ENCODE data around the gene KCTD10. TPM values are rescaled to one million over a fixed set of nuclear protein-coding genes. Genes with fewer than 3 reads are reported as not detected.

KCTD10 gene
- total RNA-seq, 1 experiment from 2014 or later = 28.6 TPM

DNA sequence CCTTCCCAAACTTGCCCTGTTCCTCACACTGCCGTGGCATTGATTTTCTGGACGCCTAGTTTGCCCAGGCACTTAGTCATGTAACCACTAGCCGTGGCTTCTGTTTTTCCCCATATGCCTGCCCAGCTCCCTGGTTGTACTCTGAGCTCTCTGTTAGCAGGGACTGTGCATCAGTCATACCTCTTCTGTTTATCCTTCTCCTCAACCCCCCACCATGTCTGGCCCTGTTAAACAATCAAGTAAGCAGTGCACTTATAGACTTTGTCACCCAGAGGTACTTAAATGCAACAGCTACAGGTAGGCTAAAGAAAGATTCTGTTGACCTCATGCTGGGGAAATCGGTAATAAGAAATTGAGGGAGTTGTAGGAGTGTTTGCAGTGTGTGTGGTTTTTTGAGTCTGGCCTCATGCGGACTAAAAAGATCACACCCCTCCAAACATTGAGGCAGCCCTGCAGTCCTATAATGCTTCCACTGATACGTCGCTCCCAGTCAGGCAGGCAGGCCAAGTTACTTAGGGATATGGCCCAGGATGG, 17.3 kb upstream of the KCTD10 start:
- DNase-seq (ENCODE audit: low read depth) = no peak

DNA sequence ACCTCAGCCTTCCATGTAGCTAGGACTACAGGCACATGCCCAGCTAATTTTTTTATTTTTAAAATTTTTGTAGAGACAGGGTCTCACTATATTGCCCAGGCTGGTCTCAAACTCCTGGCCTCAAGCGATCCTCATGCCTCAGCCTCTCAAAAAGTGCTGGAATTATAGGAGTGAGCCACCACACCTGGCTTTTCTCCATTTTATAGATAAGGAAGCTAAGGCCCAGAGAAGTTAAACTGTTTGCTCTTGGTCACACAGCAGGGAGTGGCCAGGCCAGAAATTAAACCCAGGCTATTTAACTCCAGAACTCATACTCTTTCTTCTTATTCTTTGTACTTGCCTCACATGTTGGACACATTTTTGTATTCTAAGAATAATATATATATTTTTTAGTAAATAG, 16.8 kb upstream of the KCTD10 start:
- no peak for DNase-seq (ENCODE audit: low read depth)

DNA sequence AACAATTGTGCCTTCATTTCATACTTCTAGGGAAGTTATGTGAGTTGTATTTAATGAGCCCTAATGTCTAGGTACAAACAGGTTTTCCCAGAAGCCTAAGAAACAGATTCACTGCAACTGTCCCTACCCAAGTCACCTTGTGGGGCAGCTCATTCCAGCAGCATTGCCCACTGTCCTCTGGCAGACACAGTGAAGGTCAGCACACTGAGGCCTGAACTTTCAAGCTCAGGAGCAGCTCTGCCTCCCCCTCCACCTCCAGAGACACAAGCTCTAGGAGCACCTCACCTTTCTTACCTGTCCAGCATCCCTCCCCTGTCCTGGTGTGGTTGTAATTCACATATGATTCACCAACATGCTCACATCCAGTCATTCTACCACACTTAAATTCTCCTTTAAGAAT, 16.0 kb upstream of the KCTD10 start:
- DNase-seq (ENCODE audit: low read depth) = no peak

DNA sequence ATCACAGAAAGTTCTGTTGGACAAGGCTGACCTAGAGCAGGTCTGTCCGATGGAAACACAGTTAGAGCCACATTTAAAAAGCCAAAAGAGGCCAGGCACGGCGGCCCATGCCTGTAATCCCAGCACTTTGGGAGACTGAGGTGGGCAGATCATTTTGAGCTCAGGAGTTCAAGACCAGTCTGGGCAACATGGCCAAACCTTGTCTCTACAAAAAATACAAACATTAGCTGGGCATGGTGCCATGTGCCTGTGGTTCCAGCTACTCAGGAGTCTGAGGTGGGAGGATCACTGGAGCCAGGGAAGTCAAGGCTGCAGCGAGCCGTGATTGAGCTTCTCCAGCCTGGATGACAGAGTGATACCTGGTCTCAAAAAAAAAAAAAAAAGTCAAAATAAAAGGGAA, 15.3 kb upstream of the KCTD10 start:
- DNase-seq (ENCODE audit: low read depth) = peak; percentile 3

DNA sequence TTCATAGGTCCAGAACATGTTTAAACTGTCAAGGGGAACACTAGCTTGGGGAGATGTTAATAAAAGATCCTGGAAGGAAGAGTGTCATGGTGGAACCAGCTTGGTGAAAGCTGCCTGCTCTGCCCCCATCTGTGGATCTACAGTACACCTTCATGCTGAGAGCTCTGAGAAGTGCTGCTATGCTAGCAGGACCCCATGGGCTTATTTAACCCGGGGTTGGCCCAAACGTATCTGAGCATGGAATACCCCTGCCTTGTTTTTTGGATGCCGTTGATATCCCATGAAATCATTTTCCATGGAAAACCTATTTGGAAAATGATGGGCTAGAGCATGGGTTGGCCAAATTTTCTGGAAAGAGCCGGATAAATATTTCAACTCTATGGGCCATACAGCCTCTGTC, 14.6 kb upstream of the KCTD10 start:
- no peak for DNase-seq (ENCODE audit: low read depth)

DNA sequence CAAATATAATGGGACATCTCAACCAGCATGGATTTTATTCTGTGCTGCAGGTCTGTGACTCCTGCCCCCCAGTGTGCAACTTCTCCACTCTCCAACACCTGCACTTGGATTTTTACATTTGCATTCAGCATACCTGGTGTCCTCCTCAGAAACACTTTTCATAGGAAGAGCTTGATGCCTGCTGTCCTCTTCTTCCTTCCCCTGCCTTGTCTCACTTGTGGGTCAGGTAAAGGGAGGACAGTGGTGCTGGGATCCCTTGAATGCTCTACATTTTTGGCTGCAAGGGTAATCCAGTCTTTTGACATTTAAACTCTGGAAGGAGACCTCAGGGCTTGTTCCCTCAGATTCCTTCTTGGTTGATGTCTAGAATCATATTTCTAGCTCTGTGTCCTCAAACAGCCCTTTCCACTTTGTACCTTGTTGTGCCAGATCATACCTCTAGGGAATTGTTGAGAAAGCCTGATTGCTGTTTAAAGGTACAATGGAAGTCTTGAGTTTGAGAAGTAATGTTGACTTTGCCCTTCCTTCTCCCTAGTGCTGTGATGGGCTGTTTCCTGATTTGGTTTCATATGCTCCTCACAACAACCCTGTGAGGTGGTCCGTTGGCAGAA, 13.0 kb upstream of the KCTD10 start:
- DNase-seq (ENCODE audit: low read depth) = no peak

DNA sequence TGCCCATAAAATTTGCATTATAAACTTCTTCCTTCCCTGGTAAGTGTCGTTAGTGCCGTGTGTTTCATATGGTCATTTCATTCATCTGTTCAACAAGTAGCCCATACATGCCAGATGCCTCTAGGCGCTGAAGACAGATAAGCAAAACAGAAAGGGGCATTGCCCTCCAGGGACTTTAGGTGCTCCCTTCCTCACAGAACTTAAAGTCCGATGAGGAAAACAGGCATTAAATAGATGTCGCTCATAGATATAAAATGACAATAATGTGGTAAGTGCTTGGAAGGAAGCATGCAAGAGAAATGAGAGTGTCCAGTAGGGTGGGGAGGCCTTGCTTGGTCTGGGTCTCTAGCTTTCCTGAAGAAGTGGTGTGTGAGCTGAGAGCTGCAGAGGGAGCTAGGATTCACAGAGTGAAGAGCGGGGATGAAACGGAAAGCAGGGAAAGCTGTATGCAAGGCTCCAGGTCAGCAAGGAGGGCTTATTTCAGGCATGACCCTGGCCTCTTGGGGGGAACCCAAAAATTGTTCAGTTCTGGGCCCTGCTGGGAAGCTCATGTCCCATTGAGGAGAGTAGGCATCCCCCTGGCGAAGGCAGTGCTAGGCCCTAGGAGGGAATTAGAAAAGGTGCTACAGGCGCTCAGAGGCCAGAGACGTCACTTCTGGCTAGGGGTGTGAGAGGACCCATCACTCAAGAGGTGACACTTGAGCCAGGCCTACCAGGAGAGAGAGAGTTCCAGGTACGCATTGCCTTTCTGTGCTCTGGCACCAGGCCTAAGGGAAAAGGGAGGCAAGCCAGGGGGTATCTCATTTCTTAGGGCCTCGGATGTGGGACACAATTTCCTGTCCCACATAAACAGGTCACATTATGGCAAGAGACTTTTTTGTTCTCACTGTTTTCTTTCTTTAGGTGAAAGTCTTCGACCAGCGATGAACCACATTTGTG, 12.2 kb upstream of the KCTD10 start:
- no peak for DNase-seq (ENCODE audit: low read depth)

DNA sequence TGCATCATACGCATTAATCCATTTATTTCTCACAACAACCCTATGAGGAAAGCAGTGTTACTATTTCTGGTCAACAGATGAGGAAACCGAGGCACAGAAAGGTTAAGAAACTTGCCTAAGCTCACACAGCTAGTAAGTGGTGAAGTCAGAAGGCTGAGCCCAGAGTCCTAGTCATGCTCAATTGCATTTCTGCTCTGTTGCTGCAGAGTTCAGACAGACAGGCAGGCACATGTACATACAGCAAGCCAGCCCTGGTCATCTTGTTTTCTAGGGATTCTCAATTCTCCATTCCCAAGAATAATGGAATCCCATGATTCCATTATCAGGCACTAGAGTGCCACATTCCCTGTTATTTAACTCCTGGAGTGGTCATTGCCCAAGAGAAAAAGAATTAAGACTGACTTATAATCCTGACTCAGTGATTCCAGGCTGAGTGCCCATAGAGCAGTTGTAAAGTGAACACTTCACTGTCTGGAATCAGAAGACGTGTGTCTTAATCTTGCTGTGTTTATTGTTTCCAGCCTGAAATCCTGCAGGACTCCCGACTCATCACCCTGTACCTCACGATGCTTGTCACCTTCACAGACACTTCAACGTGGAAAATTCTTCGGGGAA, 11.1 kb upstream of the KCTD10 start:
- no peak for DNase-seq (ENCODE audit: low read depth)

DNA sequence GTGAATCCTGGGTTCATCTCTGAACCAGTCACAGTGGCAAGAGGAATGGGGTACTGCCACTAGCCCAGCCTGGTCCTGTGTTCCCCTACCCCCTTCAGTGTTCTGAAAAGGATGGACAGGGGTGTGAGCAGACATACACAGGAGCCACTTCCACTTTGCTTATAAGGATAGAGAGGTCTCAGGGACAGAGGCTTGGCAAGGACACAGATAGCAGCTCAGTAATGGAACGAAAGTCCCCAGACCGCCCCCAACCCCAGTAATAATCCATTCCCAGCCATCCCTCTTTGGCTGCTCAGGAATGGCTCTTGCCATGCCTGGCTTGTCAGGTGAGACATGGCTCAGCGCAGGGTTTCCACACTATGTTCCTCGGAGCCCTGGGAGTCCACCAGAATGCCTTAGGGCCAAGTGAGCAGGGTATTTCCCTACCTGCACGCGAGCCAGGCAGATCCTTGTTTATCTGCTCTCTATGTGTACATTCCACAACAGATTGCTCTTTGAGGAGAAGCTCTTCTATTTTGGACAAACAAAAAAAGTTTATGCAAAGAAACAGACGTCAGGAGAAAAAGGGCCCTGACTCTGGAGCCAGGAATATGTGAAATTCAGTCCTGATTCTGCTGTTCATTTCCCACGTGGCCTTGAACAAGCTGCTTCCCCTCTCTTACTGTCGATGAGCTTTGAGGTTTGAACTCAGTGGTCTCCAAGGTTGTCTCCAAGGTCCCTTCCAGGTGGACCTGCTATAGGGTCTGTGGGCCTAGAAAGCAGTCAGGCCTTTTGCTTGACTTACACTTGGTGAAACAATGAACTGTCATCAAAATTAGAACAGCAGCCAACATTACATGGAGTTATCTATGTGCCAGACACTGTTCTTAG, 10.3 kb upstream of the KCTD10 start:
- DNase-seq (ENCODE audit: low read depth) = no peak

DNA sequence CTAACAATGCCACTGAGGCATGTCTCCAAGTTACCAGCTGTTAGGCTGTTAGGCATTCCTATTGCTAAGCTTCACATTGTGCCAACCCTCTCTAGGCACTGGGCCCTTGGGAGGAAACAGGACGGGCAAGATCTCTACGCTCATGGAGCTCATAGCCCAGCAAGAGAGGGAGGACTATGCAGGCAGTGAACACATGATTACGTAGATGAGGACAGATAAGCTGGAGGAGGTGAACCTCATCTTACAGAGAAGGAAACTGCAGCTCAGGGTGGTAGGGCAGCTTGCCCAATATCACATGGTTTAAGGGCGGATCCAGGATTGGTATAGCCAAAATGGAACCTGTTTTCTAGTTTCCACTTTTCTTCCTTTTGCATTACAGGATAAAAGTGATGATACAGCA, 8.1 kb upstream of the KCTD10 start:
- DNase-seq (ENCODE audit: low read depth) = no peak

DNA sequence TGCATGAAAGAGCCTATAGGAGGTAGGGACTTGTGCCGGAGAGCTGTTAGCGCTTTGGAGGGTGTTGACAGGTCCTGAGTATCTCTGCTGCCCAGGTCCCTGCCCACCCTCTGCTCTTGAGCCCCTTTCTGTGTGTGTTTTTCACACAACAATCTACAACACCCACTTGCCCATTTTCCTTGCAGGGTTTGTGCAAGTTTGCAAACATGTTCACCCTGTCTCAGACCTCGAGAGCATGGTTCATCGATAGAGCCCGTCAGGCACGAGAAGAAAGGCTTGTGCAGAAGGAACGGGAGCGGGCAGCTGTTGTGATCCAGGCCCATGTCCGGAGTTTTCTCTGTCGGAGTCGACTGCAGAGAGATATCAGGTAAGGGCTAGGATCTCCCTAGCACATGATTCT, 6.2 kb upstream of the KCTD10 start:
- no peak for DNase-seq (ENCODE audit: low read depth)

DNA sequence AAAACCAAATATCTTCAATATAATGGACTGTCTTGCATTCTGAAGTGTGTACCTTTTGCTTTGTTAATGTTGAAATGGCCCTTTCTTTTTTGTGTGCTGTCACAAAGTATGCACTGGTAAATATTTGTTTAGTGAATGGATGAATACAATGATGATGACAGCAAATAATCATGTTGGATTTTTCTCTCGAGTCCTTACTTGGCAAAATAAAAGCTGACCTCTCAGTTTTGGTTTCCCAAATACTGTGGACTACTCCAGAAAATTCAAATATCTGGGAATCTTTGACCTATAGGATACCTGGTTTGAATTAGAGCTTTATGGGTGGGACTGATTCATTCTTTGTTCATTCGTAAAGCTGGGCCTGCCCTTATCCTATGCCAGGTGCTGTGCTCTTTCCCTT, 5.8 kb upstream of the KCTD10 start:
- DNase-seq (ENCODE audit: low read depth) = no peak

DNA sequence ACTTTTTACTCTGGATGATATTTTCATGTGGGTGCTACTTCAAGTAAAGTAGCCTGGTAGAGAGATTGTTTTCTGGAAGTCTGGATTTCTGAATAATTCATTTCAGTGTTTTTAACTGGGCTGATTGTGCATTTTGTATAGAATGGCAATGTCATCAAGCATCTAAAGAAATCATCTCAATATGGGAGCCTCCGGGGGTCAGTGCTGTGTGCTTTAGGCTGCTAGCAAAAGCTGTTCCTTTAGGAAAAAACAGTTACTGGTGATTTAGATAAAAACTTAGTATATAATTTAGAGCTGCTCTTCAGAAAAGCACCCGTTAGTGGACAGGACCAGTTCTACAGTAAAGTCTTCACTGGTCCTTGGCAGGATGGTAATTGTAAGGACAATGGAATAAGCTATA, 5.4 kb upstream of the KCTD10 start:
- DNase-seq (ENCODE audit: low read depth) = no peak

DNA sequence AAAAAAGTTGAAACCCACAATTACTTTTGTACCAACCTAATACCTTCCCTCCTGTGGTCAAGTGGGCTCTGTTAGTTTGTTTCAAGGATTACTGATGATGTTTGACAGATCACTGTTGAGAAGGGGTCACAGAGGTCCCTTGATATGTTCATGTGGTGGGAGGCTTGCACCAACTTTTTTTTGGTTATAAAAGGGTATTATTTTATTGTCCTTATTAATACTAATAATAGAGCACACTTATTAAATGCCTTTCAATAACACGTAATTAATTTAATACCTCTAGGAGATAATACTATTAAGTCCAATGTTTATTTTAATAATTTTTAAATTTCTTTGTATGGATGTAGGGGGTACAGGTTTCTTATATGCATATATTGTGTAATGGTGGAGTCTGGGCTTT, 4.8 kb upstream of the KCTD10 start:
- no peak for DNase-seq (ENCODE audit: low read depth)

DNA sequence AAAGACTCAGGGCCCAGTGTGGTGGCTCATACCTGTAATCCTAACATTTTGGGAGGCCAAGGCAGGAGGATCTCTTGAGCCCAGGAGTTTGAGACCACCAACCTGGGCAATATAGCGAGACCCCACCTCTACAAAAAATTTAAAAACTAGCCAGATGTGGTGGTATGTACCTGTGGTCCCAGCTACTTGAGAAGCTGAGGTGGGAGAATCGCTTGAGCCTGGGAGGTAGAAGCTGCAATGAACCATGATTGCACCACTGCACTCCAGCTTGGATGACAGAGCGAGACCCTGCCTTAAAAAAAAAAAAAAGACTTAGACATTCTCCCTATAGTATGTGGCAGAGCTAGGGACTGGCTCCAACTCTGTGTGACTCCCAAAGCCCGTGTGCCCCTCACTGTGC, 3.3 kb upstream of the KCTD10 start:
- DNase-seq (ENCODE audit: low read depth) = no peak

DNA sequence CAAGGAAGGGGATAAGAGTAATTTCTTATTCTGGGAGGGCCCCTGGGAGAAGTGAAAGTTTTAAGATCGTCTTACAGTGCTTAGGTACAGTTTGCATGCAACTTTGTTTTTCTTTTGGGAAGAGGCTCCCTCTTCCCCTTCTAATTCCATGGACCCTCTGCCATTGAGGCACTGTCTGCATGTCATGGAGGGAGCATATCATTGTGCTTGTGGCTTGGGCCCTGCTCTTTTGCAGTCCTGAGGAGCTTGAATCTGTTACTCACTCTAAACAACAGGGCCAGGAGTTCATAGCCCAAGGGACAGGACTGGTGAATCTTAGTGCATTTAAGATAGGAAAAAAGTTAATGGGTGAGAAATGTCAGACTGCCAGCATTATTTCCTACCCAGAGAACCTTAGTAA, 2.7 kb upstream of the KCTD10 start:
- no peak for DNase-seq (ENCODE audit: low read depth)

DNA sequence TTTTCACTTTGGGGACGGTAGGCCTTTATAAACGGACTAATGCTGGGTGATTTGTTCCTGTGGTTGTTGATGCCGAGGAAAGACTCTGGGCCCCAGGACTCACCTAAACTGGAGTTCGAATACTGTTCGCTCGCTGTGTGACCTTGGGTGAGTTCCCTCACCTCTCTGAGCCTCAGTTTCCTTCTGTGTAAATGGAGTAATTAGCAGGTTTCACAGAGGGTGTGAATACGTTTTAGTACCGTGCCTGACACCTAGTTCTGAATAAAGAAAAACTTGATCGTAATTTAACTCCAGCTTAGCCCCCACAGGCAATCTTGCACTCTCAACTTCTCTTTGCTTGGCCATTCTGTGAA, 839 bp upstream of the KCTD10 start:
- DNase-seq (ENCODE audit: low read depth) = no peak

DNA sequence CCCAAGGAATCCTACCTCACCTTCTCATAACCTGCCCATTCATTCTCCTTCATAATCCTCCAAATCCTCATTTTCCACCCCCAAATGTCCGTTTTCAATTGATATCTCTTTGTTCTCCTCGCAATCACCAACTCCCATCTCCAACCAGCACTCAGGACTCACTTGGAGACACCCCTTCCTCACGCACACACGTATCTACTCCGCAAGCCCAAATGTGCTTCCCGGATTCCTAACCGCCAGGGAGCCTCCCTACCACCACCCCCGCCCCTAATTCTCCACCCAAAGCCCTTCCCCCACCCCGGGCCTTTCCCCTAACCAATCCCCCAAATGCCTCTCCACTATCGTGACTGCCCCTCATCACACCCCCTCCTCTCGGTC, 304 bp downstream of the KCTD10 start:
- no peak for DNase-seq (ENCODE audit: low read depth)

DNA sequence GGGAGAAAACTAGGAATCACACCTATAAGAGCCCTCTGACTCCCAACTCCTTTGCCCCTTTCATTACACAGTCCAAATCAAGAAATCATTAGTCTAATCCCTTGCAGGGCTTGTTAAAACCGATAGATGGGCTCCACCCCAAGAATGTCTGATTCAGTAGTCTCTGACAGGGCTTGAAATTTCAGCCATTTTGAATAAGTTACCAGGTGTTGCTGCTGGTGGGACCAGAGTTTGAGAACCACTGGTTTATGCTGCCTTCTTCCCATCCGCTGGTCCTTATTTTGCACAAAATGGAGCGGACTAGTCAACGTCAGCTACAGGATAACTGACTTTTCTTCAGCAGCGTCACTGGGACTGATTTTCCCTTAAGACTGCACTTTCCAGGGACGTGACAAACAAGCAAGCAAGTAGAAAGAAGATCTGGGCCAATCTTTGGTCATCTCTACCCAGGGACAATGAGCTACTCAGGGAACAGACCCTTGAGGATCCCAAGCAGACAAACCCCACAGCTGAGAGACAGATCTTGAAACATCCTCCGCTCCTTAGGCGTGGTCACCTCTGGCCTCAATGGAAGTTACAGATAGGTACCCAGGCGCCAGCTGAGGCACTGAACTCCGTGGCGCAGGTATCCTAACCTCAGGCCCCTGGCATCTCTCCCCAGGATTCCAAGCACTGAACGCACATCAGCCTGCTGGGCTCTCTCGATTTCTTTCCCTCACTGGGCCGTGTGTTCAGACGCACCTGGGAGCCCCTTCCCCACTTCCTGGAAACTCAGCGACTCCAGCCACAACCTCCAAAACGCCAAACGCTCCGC, 900 bp downstream of the KCTD10 start:
- DNase-seq (ENCODE audit: low read depth) = no peak

DNA sequence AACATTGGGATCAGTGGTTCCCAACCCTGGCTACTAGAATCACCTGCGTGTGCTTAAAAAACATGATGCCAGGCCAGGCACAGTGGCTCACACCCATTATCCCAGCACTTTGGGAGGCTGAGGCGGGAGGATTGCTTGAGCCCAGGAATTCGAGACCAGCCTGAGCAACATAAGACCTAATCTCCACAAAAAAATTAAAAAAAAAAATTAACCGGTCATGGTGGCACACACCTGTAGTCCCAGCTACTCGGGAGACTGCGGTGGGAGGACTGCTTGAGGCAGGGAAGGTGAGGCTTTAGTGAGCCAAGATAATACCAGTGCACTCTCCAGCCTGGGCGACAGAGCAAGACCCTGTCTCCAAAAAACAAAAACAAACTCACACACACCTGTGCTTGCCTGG, 2.0 kb downstream of the KCTD10 start:
- DNase-seq (ENCODE audit: low read depth) = no peak

All from RPMI7951 (cell line).